Activated T-cell treated with anti-CD3 and anti-CD28 coated beads, Interleukin-2, amount 50 U/mL, for 4 hours (primary cell): ENCODE measurements around the gene MAPT. TPM values are rescaled to one million over a fixed set of nuclear protein-coding genes. Genes with fewer than 3 reads are reported as not detected.
"Not testable (repeated sequence)": the region's sequence is repeated elsewhere in the genome, so short reads cannot be mapped to it uniquely, and the experiment has no call there.

ENCODE experiments used
- ATAC-seq, 2 donors: fragments of 200-7000 bp; cut with Tn5 transposase; one replicate each; pipeline ENCODE4 v1.10.0; 2021
- DNase-seq: peaks from one replicate; pipeline ENCODE4 v3.0.0-alpha.2; 2020
- H3K27me3 Mint-ChIP-seq: one replicate; pipeline ENCODE4 v1.8.0; 2021; ENCODE audit warnings: low read depth, mixed read lengths
- H3K36me3 Mint-ChIP-seq: one replicate; pipeline ENCODE4 v1.8.0; 2022; ENCODE audit warnings: mixed read lengths; ENCODE audit not compliant: insufficient read depth
- H3K4me1 Mint-ChIP-seq: one replicate; pipeline ENCODE4 v1.8.0; 2021; ENCODE audit warnings: low read depth, mixed read lengths
- H3K4me3 Mint-ChIP-seq: one replicate; pipeline ENCODE4 v1.8.0; 2021; ENCODE audit warnings: mild to moderate bottlenecking, moderate library complexity, mixed read lengths
- H3K9me3 Mint-ChIP-seq: one replicate; pipeline ENCODE4 v1.8.0; 2021; ENCODE audit warnings: mixed read lengths
- total RNA-seq, 3 donors: library from RNA; stranded (reverse); gene quantifications; one replicate each; pipeline ENCODE4 v1.2.1, GENCODE V29; 2021

The MAPT gene
- total RNA-seq, 3 donors from 2014 or later, result 1.3 to 1.8 (median 1.8) TPM

DNA sequence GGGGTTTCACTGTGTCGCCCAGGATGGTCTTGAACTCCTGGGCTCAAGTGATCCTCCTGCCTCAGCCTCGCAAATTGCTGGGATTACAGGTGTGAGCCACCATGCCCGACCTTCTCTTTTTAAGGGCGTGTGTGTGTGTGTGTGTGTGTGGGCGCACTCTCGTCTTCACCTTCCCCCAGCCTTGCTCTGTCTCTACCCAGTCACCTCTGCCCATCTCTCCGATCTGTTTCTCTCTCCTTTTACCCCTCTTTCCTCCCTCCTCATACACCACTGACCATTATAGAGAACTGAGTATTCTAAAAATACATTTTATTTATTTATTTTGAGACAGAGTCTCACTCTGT, 108.6 kb downstream of the MAPT start:
- no peaks in the 10 kb centered on the region for H3K27me3 Mint-ChIP-seq
- ATAC-seq, result peak in 1 of 2 donors; percentile 27
- H3K36me3 Mint-ChIP-seq, result no peaks in the 10 kb centered on the region
- no peak overlapping the region for H3K4me3 Mint-ChIP-seq
- no peaks in the 10 kb centered on the region for H3K4me1 Mint-ChIP-seq
- DNase-seq, result no peak
- no peaks in the 10 kb centered on the region for H3K9me3 Mint-ChIP-seq

DNA sequence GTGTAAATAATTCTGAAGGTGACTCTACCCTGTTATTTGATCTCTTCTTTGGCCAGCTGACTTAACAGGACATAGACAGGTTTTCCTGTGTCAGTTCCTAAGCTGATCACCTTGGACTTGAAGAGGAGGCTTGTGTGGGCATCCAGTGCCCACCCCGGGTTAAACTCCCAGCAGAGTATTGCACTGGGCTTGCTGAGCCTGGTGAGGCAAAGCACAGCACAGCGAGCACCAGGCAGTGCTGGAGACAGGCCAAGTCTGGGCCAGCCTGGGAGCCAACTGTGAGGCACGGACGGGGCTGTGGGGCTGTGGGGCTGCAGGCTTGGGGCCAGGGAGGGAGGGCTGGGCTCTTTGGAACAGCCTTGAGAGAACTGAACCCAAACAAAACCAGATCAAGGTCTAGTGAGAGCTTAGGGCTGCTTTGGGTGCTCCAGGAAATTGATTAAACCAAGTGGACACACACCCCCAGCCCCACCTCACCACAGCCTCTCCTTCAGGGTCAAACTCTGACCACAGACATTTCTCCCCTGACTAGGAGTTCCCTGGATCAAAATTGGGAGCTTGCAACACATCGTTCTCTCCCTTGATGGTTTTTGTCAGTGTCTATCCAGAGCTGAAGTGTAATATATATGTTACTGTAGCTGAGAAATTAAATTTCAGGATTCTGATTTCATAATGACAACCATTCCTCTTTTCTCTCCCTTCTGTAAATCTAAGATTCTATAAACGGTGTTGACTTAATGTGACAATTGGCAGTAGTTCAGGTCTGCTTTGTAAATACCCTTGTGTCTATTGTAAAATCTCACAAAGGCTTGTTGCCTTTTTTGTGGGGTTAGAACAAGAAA, 109.8 kb downstream of the MAPT start:
- Mint-ChIP-seq H3K9me3 (no peaks in the 10 kb centered on the region), H3K4me3 (no peak overlapping the region), H3K4me1 (no peaks in the 10 kb centered on the region), H3K36me3 (no peaks in the 10 kb centered on the region), H3K27me3 (no peaks in the 10 kb centered on the region)
- DNase-seq (no peak), ATAC-seq (no peak)

GRCh38 chr17:46006082-46006481, 111.7 kb downstream of the MAPT start:
- ATAC-seq, H3K4me1 Mint-ChIP-seq, H3K4me3 Mint-ChIP-seq: not testable (repeated sequence)

GRCh38 chr17:46007461-46007965, 113.2 kb downstream of the MAPT start:
- ATAC-seq, result no peak
- Mint-ChIP-seq H3K36me3 (no peaks in the 10 kb centered on the region), H3K9me3 (no peaks in the 10 kb centered on the region), H3K4me3 (no peak overlapping the region), H3K27me3 (peaks cover 3% of the 10 kb centered on the region), H3K4me1 (no peaks in the 10 kb centered on the region)
- no peak for DNase-seq

More at GRCh38 chr17:46006082-46006481, 111.7 kb downstream of the MAPT start:
- not testable (repeated sequence) for H3K9me3 Mint-ChIP-seq, DNase-seq, H3K27me3 Mint-ChIP-seq, H3K36me3 Mint-ChIP-seq

GRCh38 chr17:46008591-46008990, 114.2 kb downstream of the MAPT start:
- no peaks in the 10 kb centered on the region for H3K9me3 Mint-ChIP-seq
- no peak for ATAC-seq
- no peak for DNase-seq
- no peaks in the 10 kb centered on the region for H3K4me1 Mint-ChIP-seq
- no peaks in the 10 kb centered on the region for H3K36me3 Mint-ChIP-seq
- no peak overlapping the region for H3K4me3 Mint-ChIP-seq
- H3K27me3 Mint-ChIP-seq, result peaks cover 3% of the 10 kb centered on the region

DNA sequence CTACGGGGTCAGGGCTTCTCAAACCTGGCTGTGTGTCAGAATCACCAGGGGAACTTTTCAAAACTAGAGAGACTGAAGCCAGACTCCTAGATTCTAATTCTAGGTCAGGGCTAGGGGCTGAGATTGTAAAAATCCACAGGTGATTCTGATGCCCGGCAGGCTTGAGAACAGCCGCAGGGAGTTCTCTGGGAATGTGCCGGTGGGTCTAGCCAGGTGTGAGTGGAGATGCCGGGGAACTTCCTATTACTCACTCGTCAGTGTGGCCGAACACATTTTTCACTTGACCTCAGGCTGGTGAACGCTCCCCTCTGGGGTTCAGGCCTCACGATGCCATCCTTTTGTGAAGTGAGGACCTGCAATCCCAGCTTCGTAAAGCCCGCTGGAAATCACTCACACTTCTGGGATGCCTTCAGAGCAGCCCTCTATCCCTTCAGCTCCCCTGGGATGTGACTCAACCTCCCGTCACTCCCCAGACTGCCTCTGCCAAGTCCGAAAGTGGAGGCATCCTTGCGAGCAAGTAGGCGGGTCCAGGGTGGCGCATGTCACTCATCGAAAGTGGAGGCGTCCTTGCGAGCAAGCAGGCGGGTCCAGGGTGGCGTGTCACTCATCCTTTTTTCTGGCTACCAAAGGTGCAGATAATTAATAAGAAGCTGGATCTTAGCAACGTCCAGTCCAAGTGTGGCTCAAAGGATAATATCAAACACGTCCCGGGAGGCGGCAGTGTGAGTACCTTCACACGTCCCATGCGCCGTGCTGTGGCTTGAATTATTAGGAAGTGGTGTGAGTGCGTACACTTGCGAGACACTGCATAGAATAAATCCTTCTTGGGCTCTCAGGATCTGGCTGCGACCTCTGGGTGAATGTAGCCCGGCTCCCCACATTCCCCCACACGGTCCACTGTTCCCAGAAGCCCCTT, 115.6 kb downstream of the MAPT start:
- Mint-ChIP-seq H3K9me3 (no peaks in the 10 kb centered on the region), H3K27me3 (peaks cover 3% of the 10 kb centered on the region), H3K36me3 (no peaks in the 10 kb centered on the region), H3K4me1 (no peaks in the 10 kb centered on the region), H3K4me3 (no peak overlapping the region)
- ATAC-seq (no peak), DNase-seq (no peak)

GRCh38 chr17:46010597-46011186, 116.3 kb downstream of the MAPT start:
- ATAC-seq (no peak), DNase-seq (no peak)
- H3K9me3 Mint-ChIP-seq, result no peaks in the 10 kb centered on the region
- no peaks in the 10 kb centered on the region for H3K36me3 Mint-ChIP-seq
- H3K4me3 Mint-ChIP-seq, result no peak overlapping the region
- peaks cover 3% of the 10 kb centered on the region for H3K27me3 Mint-ChIP-seq
- H3K4me1 Mint-ChIP-seq, result no peaks in the 10 kb centered on the region

DNA sequence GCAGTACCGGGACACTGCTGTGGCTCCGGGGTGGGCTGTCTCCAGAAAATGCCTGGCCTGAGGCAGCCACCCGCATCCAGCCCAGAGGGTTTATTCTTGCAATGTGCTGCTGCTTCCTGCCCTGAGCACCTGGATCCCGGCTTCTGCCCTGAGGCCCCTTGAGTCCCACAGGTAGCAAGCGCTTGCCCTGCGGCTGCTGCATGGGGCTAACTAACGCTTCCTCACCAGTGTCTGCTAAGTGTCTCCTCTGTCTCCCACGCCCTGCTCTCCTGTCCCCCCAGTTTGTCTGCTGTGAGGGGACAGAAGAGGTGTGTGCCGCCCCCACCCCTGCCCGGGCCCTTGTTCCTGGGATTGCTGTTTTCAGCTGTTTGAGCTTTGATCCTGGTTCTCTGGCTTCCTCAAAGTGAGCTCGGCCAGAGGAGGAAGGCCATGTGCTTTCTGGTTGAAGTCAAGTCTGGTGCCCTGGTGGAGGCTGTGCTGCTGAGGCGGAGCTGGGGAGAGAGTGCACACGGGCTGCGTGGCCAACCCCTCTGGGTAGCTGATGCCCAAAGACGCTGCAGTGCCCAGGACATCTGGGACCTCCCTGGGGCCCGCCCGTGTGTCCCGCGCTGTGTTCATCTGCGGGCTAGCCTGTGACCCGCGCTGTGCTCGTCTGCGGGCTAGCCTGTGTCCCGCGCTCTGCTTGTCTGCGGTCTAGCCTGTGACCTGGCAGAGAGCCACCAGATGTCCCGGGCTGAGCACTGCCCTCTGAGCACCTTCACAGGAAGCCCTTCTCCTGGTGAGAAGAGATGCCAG, 117.6 kb downstream of the MAPT start:
- no peaks in the 10 kb centered on the region for H3K4me1 Mint-ChIP-seq
- ATAC-seq (no peak), DNase-seq (no peak)
- H3K9me3 Mint-ChIP-seq, result no peaks in the 10 kb centered on the region
- H3K36me3 Mint-ChIP-seq, result no peaks in the 10 kb centered on the region
- H3K27me3 Mint-ChIP-seq, result peaks cover 3% of the 10 kb centered on the region
- no peak overlapping the region for H3K4me3 Mint-ChIP-seq

- DNase-seq, result no peak
- no peaks in the 10 kb centered on the region for H3K36me3 Mint-ChIP-seq
- H3K4me3 Mint-ChIP-seq, result no peak overlapping the region
- H3K4me1 Mint-ChIP-seq, result no peaks in the 10 kb centered on the region
- peaks cover 3% of the 10 kb centered on the region for H3K27me3 Mint-ChIP-seq
- H3K9me3 Mint-ChIP-seq, result no peaks in the 10 kb centered on the region
- no peak for ATAC-seq
Observed at GRCh38 chr17:46012506-46013079, 118.2 kb downstream of the MAPT start.

DNA sequence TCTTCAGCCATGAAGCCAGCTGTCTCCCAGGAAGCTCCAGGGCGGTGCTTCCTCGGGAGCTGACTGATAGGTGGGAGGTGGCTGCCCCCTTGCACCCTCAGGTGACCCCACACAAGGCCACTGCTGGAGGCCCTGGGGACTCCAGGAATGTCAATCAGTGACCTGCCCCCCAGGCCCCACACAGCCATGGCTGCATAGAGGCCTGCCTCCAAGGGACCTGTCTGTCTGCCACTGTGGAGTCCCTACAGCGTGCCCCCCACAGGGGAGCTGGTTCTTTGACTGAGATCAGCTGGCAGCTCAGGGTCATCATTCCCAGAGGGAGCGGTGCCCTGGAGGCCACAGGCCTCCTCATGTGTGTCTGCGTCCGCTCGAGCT, 118.8 kb downstream of the MAPT start:
- H3K36me3 Mint-ChIP-seq, result no peaks in the 10 kb centered on the region
- no peak for ATAC-seq

GRCh38 chr17:46013502-46014165, 119.3 kb downstream of the MAPT start:
- Mint-ChIP-seq H3K9me3 (no peaks in the 10 kb centered on the region), H3K4me1 (peaks cover 6% of the 10 kb centered on the region), H3K4me3 (no peak overlapping the region), H3K27me3 (peaks cover 3% of the 10 kb centered on the region), H3K36me3 (no peaks in the 10 kb centered on the region)
- DNase-seq (no peak), ATAC-seq (no peak)

More for the DNA sequence above, 118.8 kb downstream of the MAPT start:
- H3K4me3 Mint-ChIP-seq, result no peak overlapping the region
- no peaks in the 10 kb centered on the region for H3K9me3 Mint-ChIP-seq
- no peak for DNase-seq
- H3K4me1 Mint-ChIP-seq, result peaks cover 1% of the 10 kb centered on the region
- H3K27me3 Mint-ChIP-seq, result peaks cover 3% of the 10 kb centered on the region

DNA sequence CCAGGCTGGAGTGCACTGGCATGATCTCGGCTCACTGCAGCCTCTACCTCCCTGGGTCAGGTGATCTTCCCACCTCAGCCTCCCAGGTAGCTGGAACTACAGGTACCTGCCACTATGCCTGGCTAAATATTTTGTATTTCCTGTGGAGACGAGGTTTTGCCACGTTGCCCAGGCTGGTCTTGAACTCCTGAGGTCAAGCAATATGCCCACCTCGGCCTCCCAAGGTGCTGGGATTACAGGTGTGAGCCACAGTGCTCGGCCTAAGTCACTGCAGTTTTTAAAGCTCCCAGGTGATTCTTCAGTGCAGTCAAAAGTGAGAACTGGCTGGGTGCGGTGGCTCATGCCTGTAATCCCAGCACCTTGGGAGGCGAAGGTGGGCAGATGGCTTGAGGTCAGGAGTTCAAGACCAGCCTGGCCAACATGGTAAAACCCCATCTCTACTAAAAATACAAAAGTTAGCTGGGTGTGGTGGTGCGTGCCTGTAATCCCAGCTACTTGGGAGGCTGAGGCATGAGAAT, 125.1 kb downstream of the MAPT start:
- not testable (repeated sequence) for ATAC-seq, H3K36me3 Mint-ChIP-seq, H3K27me3 Mint-ChIP-seq, DNase-seq, H3K4me3 Mint-ChIP-seq, H3K9me3 Mint-ChIP-seq
- peaks cover 28% of the 10 kb centered on the region for H3K4me1 Mint-ChIP-seq
